IgD-negative memory B cell (primary cell): ENCODE data around the gene STAB2. TPM values are rescaled to one million over a fixed set of nuclear protein-coding genes. Genes with fewer than 3 reads are reported as not detected.
A peak's percentile ranks its signal among the peaks of the same experiment; 100 is the strongest.

ENCODE experiments used
- H3K27ac Mint-ChIP-seq, 3 donors: one replicate each; pipeline ENCODE4 v1.8.0; 2020 to 2022; ENCODE audit warnings: mild to moderate bottlenecking in 3 of 3, mixed read lengths in 3 of 3, moderate library complexity in 1 of 3
- H3K27me3 Mint-ChIP-seq: one replicate; pipeline ENCODE4 v1.8.0; 2021; ENCODE audit warnings: mixed read lengths
- H3K36me3 Mint-ChIP-seq: one replicate; pipeline ENCODE4 v1.8.0; 2020; ENCODE audit warnings: mild to moderate bottlenecking, mixed read lengths
- H3K4me1 Mint-ChIP-seq, 3 donors: one replicate each; pipeline ENCODE4 v1.8.0; 2020 to 2022; ENCODE audit warnings: mixed read lengths in 3 of 3, mild to moderate bottlenecking in 1 of 3
- H3K4me3 Mint-ChIP-seq, 4 donors: one replicate each; pipeline ENCODE4 v1.8.0; 2020 to 2022; ENCODE audit warnings: mild to moderate bottlenecking in 4 of 4, mixed read lengths in 4 of 4, moderate library complexity in 3 of 4
- H3K9me3 Mint-ChIP-seq, 3 donors: one replicate each; pipeline ENCODE4 v1.8.0; 2020 to 2021; ENCODE audit warnings: mixed read lengths in 3 of 3, mild to moderate bottlenecking in 1 of 3
- polyA plus RNA-seq: library from polyadenylated mRNA; unstranded; fragments of 300-500 nt; fragmentation: Illumina TruSeq; gene quantifications from one replicate; pipeline ENCODE4 v1.2.3, GENCODE V29; 2021

Gene STAB2
- polyA plus RNA-seq, 1 donor from 2014 or later = not detected

- Mint-ChIP-seq H3K27me3 (peaks cover 5% of the 10 kb centered on the region), H3K27ac (no peak overlapping the region), H3K9me3 (no peaks in the 10 kb centered on the region), H3K4me1 (no peaks in the 10 kb centered on the region), H3K36me3 (no peaks in the 10 kb centered on the region), H3K4me3 (no peak overlapping the region)
Measured at GRCh38 chr12:103679421-103680170, 92.5 kb downstream of the STAB2 start.

DNA sequence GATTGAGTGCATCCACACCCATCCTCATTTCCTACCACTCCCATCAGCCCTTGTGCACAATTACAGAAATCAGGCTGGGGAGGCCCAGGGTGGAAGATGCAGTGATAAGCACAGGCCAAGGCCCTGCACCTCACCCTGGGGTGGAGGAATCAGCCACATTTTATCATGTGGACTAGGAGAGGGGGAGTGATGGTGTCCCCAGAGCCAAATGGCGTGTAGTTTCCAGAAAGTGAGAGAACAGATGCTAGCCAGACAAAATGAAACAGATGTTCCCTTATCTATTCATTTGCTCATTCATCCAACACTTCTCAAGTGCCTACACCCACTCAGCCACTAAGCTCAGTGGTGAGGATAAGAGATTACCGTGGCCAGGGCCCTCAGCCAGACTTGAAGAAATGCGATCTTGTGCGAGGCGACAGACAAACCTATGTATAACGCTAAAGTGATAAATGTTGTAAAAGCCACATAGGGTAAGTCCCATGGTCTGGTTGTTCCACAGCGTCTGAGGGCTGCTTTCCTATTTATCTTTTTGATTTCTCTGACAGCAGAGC, 93.6 kb downstream of the STAB2 start:
- Mint-ChIP-seq H3K9me3 (no peaks in the 10 kb centered on the region), H3K27me3 (peaks cover 5% of the 10 kb centered on the region), H3K4me1 (no peaks in the 10 kb centered on the region), H3K4me3 (no peak overlapping the region), H3K36me3 (no peaks in the 10 kb centered on the region), H3K27ac (no peak overlapping the region)

- Mint-ChIP-seq H3K36me3 (no peaks in the 10 kb centered on the region), H3K27me3 (peaks cover 9% of the 10 kb centered on the region), H3K4me3 (no peak overlapping the region), H3K9me3 (peaks cover 0 to 1% (median 0%) of the 10 kb centered on the region in 3 donors), H3K4me1 (no peaks in the 10 kb centered on the region), H3K27ac (no peak overlapping the region)
Measured at GRCh38 chr12:103686026-103686425, 99.0 kb downstream of the STAB2 start.

DNA sequence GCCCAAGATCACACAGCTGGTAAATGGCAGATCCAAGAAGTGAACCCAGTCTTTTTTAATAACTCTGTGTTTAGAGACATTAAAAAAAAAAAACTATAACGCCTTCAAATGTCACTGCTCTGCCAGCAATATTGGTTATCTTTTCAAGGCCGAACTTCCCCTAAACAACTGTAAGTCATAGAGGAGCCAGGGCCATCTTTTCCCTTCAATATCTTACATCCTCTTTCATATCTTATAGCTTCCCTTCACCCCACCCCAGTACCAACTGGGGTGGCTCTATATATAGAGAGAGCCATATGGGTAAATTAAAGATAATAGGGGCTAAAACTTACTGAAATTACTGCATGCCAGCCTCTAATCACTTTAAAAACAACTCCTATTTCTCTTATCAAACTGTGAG, 100.2 kb downstream of the STAB2 start:
- Mint-ChIP-seq H3K4me1 (no peaks in the 10 kb centered on the region), H3K4me3 (no peak overlapping the region), H3K36me3 (no peaks in the 10 kb centered on the region), H3K27me3 (peaks cover 9% of the 10 kb centered on the region), H3K27ac (no peak overlapping the region), H3K9me3 (peaks cover 0 to 1% (median 0%) of the 10 kb centered on the region in 3 donors)

DNA sequence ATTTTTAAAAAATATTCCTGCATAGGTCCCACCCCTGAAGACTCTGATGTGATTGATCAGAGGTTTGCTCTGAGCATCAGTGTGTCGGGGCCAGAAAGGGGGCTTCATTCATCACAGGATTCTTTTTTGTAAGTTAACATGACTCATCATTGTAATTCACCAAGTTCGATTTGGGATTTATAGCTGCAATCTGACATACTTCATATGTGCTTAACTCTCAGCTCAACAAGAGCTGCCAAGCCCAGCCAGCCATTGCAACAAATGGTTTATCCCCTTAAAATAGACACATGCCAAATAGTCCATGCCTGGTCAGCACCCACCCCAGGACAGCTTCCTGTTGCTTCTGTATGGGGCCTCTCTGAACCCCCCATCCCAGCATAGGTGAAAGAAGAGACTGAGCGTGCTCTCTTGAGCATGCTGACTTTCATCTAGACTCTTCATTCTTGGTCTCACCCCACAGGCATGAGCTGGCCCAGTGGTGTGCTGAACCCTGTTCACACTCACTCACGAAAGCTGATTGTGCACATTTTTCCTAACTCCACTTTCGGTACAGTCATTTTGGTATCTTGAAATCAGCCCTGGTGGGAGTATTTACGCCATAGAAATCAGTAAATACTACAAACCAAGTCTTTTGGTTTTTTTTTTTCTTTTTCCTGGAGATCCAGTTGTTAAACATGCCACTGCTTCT, 101.4 kb downstream of the STAB2 start:
- Mint-ChIP-seq H3K27me3 (peaks cover 9% of the 10 kb centered on the region), H3K4me1 (no peaks in the 10 kb centered on the region), H3K36me3 (no peaks in the 10 kb centered on the region), H3K9me3 (peaks cover 0 to 1% (median 0%) of the 10 kb centered on the region in 3 donors), H3K4me3 (no peak overlapping the region), H3K27ac (no peak overlapping the region)

- no peak overlapping the region for H3K27ac Mint-ChIP-seq
- no peaks in the 10 kb centered on the region for H3K4me1 Mint-ChIP-seq
- H3K9me3 Mint-ChIP-seq = peaks cover 0 to 1% (median 0%) of the 10 kb centered on the region in 3 donors
- peaks cover 9% of the 10 kb centered on the region for H3K27me3 Mint-ChIP-seq
- H3K4me3 Mint-ChIP-seq = no peak overlapping the region
- H3K36me3 Mint-ChIP-seq = no peaks in the 10 kb centered on the region
Measured at GRCh38 chr12:103690426-103690825, 103.4 kb downstream of the STAB2 start.

- no peaks in the 10 kb centered on the region for H3K4me1 Mint-ChIP-seq
- H3K27me3 Mint-ChIP-seq = peaks cover 9% of the 10 kb centered on the region
- no peak overlapping the region for H3K4me3 Mint-ChIP-seq
- H3K36me3 Mint-ChIP-seq = no peaks in the 10 kb centered on the region
- no peak overlapping the region for H3K27ac Mint-ChIP-seq
- peaks cover 0 to 1% (median 0%) of the 10 kb centered on the region in 3 donors for H3K9me3 Mint-ChIP-seq
Measured at GRCh38 chr12:103691063-103691462, 104.0 kb downstream of the STAB2 start.

DNA sequence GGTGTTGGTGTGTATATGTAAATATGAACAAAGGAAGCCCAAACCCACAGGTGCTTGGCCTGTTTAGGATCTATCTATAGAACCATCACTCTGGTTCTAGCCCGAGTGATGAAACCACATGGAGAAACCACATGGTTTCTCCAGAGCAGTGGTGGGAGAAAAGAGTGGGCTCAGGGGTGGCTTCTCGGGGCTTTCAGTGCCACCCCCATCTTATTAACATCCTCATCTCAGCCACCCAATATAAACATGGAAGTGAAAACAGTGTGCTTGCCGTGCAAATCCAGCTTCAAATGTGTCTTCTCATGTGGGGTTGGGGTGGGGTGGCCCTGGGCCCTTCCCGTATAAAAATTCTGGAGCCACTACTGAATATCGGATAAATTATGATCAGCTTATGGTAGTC, 109.0 kb downstream of the STAB2 start:
- H3K27me3 Mint-ChIP-seq = peaks cover 15% of the 10 kb centered on the region
- H3K36me3 Mint-ChIP-seq = no peaks in the 10 kb centered on the region
- peak overlapping the region in 1 of 3 donors; percentile 36 for H3K27ac Mint-ChIP-seq
- H3K4me3 Mint-ChIP-seq = no peak overlapping the region
- no peaks in the 10 kb centered on the region for H3K9me3 Mint-ChIP-seq
- peaks cover 0 to 2% (median 2%) of the 10 kb centered on the region in 3 donors for H3K4me1 Mint-ChIP-seq

DNA sequence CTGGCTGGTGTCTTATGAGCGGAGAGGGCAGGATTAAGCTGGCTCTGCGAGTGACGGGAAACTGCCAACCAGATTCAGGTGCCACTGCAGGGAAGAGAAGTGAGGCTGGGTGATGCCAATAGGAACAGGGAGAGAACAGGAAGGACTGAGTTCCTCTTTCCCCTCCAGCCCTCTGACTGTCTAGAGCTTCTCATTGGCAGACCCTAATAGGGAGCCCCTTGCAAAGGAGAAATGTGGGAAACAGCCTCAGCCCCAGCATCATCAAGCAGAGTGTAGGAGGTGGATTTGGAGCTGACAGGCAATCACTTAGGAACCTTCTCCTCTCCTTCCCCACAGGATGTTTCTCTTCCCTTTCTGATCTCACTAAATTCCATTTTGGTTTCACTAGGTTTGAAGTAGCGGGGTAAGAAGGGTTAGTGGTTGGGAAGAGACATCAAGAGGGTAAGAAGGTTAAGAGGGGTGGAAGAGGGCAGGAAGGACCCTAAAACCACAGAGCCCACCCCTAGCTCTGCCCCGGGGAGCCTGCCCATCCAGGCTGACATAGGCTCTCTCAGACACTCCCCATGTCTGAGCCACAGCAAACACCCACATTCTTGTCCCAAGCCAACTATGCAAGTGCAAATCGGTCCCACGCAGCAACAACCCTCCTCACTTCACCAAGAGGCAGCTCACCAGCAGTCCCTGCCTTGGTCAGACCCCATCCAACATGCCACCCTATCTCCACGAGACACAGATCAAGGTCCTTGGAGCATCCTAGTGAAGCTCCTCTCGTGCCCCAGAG, 111.1 kb downstream of the STAB2 start:
- Mint-ChIP-seq H3K27ac (no peak overlapping the region), H3K9me3 (peaks cover 0 to 6% (median 0%) of the 10 kb centered on the region in 3 donors), H3K4me1 (peaks cover 0 to 2% (median 2%) of the 10 kb centered on the region in 3 donors), H3K27me3 (peaks cover 15% of the 10 kb centered on the region), H3K4me3 (no peak overlapping the region), H3K36me3 (no peaks in the 10 kb centered on the region)

DNA sequence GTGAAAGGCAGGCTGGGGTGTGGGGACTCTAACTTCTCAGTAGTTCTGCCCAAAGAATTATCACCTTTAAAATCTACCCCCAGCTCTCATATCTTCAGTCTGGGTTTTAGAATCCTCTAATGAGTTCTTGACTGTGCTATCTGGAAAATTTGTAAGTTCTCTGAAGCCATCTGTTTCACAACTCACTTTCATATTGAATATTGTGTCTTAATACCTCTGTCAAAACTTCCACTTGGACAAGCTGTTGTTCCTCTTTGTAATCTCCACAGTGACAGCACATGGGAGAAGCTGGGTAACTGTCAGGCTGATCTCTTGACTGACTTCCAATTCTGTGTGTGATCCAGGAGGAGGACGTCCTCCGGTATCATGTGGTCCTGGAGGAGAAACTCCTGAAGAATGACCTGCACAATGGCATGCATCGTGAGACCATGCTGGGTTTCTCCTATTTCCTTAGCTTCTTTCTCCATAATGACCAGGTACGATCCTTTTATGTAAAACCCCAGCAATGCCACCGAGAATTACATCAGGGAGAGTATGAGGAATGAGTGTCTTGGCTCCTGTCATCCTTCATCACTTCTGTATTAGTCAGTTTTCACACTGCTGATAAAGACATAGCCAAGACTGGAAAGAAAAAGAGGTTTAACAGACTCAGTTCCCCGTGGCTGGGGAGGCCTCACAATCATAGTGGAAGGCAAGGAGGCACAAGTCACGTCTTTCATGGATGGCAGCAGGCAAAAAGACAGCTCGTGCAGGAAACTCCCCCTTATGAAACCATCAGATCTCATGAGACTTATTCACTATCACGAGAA, 111.9 kb downstream of the STAB2 start:
- Mint-ChIP-seq H3K9me3 (peaks cover 0 to 6% (median 0%) of the 10 kb centered on the region in 3 donors), H3K4me3 (no peak overlapping the region), H3K27ac (no peak overlapping the region), H3K36me3 (no peaks in the 10 kb centered on the region), H3K27me3 (peaks cover 15% of the 10 kb centered on the region), H3K4me1 (peaks cover 0 to 2% (median 2%) of the 10 kb centered on the region in 3 donors)

DNA sequence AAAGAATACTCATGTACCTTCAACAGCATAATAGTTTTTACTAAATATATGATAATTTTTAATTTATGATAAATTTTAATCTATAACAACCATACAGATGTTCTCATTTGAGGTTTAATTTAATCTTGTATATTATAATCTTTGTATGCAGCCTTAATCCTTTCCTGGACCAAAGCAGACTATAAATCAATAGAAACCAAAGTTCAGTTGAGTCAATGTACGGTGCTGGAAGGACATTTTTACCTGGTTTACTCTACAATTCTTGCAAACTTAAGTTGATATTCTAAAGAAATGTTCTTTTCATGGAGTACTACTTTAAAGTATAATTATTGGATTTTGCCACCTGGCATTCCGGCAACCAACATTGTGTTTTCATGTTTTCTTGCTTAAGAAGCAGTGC, 118.0 kb downstream of the STAB2 start:
- no peak overlapping the region for H3K4me3 Mint-ChIP-seq
- no peaks in the 10 kb centered on the region for H3K4me1 Mint-ChIP-seq
- H3K27ac Mint-ChIP-seq = no peak overlapping the region
- H3K9me3 Mint-ChIP-seq = peaks cover 0 to 6% (median 0%) of the 10 kb centered on the region in 3 donors
- H3K36me3 Mint-ChIP-seq = no peaks in the 10 kb centered on the region
- H3K27me3 Mint-ChIP-seq = peaks cover 14% of the 10 kb centered on the region

GRCh38 chr12:103705927-103706326, 118.9 kb downstream of the STAB2 start:
- no peaks in the 10 kb centered on the region for H3K4me1 Mint-ChIP-seq
- no peak overlapping the region for H3K4me3 Mint-ChIP-seq
- peaks cover 15% of the 10 kb centered on the region for H3K27me3 Mint-ChIP-seq
- peaks cover 0 to 6% (median 0%) of the 10 kb centered on the region in 3 donors for H3K9me3 Mint-ChIP-seq
- no peaks in the 10 kb centered on the region for H3K36me3 Mint-ChIP-seq
- no peak overlapping the region for H3K27ac Mint-ChIP-seq

DNA sequence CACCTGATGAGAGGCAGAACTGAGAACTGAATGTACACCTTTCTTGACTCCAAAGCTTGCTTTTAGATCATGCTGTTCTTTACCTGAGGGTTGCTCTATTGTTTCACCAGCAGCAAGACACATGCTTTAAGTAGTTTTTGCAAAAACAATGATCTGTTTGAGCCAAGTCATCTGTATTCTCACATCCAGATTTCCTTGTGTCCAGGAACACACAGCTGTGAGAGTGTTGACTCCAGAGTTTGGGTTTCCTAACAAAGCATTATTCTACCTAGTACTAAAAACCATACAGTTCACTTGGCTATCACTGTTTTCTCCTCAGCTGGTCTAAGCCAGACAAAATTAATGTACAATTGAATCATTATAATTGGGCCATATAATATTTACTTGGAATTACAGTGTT, 120.4 kb downstream of the STAB2 start:
- Mint-ChIP-seq H3K27ac (no peak overlapping the region), H3K4me3 (no peak overlapping the region), H3K9me3 (peaks cover 0 to 6% (median 0%) of the 10 kb centered on the region in 3 donors), H3K36me3 (no peaks in the 10 kb centered on the region), H3K27me3 (peaks cover 19% of the 10 kb centered on the region), H3K4me1 (no peaks in the 10 kb centered on the region)

GRCh38 chr12:103710544-103710943, 123.5 kb downstream of the STAB2 start:
- H3K9me3 Mint-ChIP-seq = no peaks in the 10 kb centered on the region
- H3K4me3 Mint-ChIP-seq = no peak overlapping the region
- peaks cover 25% of the 10 kb centered on the region for H3K27me3 Mint-ChIP-seq
- H3K36me3 Mint-ChIP-seq = no peaks in the 10 kb centered on the region
- H3K27ac Mint-ChIP-seq = no peak overlapping the region
- H3K4me1 Mint-ChIP-seq = peaks cover 0 to 2% (median 0%) of the 10 kb centered on the region in 3 donors
